Activated CD4-positive, alpha-beta T cell treated with anti-CD3 and anti-CD28 coated beads, Interleukin-2, amount 50 U/mL, for 4 hours (primary cell): ENCODE results near the gene MRAP2.
"Not testable (repeated sequence)": the region's sequence is repeated elsewhere in the genome, so short reads cannot be mapped to it uniquely, and the experiment has no call there.

Source experiments
- DNase-seq, 2 experiments: peaks; one replicate each; pipeline ENCODE4 v3.0.0-alpha.2; 2020

MRAP2 gene

DNA sequence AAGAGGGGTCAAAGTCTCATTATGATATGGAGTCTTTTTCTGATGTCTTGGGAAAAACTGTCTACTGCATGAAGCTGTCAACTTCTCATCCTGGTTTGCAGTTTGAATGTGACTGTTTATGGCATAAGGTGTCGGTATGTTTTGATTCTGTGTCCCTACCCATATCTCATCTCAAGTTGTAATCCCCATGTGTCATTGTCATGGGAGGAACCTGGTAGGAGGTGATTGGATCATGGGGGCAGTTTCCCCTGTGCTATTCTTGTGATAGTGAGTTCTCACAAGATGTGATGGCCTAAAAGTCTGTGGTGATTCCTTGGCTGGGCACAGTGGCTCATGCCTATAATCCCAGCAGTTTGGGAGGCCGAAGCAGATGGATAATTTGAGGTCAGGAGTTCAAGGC lies 47.6 kb downstream of the MRAP2 start:
- DNase-seq: no peak

DNA sequence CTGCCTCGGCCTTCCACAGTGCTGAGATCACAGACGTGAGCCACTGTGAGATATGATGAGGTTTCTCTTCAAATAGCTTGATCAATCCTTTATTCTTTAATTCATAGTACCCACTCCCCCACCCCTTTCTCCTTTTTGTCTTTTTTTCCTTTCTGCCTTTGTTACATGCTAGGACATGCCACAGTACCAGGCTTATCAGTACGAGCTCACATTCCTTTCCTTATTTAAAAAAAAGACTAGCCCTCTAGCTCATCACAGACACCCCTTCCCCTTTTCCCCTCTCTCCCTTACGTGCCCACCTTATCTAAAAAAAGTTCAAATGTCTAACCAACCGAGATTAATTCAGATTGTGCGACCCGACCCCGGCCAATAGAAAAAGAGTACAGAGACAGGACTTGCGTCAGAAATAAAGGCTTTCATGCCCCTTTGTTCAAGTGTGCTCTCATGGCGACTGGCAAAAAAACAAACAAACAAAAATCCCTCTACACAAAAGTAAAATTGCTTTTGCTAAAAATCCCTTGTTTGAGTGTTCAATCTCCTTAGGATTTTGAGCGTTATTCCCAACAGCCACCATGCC lies 49.2 kb downstream of the MRAP2 start:
- no peak for DNase-seq

DNA sequence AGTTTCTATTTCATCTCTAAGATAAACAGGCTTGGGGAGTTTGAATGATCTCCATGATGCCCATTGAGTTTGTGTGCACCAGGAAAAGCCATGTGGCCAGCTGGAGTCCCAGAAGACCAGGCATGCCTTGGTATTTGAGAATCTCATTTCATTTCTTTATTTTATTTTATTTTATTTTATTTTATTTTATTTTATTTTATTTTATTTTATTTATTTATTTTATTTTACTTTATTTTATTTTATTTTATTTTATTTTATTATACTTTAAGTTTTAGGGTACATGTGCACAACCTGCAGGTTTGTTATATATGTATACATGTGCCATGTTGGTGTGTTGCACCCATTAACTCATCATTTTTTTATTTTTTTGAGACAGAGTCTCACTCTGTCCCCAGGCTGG lies 51.1 kb downstream of the MRAP2 start:
- DNase-seq: not testable (repeated sequence)

DNA sequence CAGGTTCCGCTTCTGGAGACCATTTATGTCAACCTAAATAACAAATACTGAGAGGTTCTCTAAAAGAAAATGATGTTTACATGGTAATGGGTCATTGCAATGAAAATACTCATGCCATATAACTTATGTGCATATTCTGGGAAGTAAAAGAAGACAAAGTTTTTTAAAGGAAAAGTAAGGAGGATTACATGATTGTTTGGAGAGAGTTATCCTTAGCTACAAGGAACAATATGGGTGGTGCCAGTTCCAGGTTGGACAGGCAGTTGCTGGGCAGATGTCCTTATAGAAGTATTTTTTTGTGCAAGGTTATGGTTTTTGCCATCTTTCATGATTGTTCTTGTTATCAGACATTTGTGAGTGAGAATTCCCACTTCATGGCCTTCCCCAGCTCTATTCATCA lies 52.5 kb downstream of the MRAP2 start:
- DNase-seq: no peak

DNA sequence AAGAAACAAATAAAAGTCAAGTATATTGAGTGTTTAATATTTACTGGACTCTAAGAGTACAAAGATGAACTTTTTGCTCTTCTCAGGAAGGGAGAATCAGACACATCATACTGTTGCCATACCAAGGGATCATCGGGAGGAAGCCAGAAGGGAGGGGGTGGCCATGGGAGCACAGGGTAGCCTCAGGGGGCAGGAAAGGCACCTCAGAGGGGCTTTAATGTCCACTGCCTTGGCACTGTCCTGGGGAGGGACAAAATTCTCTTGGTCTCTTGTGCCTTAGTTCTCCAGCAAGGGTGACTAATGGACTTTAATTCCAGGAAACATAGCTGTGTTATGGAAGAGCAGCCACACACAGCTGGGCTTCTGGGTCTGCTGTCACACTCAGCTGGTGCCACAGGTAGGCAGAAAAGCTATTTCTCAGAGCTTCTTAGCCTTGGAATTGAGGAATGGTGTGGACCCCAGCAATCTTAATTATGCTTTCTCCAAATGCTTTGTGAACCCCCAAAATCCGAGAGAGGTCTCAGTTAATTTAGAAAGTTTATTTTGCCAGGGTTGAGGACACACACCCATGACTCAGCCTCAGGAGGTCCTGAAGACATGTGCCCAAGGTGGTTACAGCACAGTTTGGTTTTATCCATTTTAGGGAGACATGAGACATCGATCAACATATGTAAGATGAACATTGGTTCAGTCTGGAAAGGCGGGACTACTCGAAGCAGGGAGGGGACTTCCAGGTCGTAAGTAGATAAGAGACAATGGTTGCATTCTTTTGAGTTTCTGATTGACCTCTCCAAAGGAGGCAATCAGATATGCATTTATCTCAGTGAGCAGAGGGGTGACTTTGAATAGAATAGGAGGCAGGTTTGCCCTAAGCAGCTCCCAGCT lies 53.2 kb downstream of the MRAP2 start:
- no peak for DNase-seq

DNA sequence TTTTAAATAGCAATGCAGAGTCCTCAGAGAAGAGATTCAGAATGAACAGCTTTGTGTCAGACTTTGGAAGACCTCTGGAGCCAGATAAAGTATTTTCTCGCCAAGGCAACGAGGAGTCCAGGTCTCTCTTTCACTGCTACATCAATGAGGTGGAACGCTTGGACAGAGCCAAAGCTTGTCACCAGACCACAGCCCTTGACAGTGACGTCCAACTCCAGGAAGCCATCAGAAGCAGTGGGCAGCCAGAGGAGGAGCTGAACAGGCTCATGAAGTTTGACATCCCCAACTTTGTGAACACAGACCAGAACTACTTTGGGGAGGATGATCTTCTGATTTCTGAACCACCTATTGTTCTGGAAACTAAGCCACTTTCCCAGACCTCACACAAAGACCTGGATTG lies 55.5 kb downstream of the MRAP2 start:
- no peak for DNase-seq

DNA sequence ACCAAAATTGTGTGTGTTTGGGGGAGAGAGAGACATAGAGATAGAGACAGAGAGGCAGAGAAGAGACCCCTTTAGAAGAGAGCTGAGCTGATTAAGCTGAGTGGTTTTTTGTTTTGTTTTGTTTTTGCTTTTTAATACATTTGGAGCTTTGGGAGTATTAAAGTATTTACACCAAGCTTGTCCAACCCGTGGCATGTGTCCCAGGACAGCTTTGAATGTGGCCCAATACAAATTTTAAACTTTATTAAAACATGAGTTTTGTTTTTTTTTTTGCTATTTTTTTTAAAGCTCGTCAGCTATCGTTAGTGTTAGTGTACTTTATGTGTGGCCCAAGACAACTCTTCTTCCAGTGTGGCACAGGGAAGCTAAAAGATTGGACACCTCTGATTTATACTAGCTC lies 56.0 kb downstream of the MRAP2 start:
- DNase-seq: no peak

DNA sequence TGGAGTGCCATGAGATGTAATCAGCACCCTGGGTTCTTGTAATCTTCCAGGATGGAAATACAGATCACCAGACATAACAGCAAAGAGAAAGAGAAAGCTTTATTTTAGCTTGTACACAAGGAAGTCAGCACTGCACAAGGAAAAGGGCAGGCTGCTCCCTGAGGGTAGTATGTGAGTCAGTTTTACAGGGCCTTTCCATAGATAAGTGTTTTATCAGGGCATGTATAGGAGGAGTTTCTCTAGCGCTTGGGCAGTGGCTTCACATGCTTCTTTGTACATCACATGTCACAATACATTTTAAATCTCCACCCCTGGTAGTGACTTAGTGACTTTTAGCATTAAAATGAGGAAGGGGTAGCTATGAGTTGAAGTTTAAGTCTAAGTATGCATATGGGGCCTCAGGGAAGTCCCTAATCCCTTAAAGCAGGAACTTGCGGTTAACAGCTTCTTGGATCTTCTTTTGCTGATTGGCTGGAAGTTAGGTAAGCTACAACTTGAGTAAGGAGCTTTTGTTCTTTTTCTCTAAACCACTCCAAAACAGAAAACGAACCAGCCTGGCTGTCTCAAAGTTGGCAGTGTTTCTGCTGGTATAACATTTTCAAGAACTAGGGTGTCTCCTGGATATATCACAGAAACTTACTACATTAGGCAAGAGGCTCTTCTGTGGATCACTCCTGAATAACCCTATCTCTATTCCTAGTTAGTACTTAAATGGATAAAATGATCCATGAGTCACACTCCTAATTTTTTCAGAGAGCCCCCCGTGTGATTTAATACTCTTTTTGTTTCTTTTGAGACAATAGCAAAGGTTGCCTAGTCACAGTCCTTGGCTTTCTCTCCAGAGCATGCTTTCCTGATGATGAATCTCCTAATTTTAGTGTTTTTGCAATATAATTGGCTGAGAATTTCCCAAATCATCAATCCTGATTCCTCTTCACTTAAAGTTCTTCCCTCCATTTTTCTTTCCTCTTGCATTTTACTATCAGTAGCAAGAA lies 60.2 kb downstream of the MRAP2 start:
- no peak for DNase-seq

DNA sequence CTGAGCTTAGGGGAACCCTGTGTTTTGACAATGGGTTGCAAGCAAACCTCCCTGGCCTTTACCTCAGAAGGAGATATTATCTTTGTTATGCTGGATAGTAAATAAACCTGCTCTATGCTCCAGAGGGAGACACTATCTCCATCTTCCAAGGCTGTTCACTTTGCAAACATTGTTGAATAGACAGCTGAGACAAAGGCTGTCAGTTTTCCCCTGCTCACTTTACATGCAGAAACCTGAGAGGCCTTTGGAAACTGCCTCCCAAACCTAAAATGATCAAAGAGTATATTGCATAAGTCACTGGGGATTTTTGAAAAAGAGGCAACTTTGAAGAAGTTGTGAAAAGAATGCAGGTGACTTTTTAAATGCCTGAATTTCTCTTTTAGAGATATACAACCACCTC lies 61.6 kb downstream of the MRAP2 start:
- no peak for DNase-seq

DNA sequence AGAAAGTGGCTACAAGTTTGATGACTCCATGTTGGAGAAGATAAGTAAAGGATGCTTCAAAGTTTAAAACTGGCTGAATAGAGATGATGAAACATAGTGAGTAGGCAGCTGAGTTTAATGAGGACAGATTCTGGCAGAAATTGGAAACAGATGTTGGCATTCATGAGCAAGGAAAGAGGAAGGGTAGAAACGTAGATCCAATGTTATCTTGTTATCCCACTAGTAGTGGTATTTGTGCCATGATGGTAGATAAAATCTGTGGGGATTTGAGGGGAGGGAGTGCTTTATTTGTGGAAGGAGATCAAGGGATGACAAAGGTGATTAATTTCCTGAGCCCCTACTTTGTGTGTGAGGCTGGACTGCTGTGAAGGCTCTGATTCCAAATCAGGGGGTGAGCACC lies 69.5 kb downstream of the MRAP2 start:
- no peak for DNase-seq

DNA sequence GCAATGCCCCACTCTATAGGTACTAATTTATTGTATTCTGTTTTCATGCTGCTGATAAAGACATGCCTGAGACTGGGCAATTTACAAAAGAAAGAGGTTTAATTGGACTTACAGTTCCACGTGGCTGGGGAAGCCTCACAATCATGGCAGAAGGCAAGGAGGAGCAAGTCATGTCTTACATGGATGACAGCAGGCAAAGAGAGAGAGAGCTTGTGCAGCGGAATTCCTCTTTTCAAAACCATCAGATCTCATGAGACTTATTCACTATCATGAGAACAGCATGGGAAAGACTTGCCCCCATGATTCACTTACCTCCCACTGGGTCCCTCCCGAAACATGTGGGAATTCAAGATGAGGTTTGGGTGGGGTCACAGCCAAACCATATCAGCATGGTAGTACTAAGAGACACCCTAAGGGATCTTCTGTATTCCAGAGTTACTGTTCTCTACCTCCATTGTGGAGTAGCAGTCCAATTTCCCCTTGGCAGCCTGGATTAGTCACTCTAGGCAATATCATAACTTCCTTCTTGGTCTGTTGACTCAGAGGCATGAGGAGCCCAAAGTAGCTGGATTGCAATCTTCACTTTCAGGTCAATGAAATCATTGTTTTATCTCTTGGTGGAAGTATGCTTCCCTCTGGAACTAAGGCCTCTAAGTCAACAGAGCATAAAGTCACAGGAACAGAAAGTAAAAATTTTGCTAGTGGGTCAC lies 71.8 kb downstream of the MRAP2 start:
- DNase-seq: not testable (repeated sequence)

DNA sequence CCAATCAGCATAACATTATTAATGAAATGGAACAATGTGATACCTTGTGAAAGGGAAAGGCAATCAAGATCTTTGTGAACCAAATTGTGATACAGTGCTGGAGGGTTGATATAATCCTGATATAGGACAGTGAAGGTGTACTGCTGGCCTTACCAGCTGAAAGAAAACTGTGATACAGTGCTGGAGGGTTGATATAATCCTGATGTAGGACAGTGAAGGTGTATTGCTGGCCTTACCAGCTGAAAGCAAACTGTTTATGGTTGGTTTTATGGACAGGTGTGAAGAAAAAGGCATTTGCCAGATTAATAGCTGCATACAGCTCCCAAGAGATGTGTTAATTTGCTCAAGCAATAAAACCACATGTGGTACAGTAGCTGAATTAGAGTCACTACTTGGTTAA lies 73.9 kb downstream of the MRAP2 start:
- DNase-seq: no peak

DNA sequence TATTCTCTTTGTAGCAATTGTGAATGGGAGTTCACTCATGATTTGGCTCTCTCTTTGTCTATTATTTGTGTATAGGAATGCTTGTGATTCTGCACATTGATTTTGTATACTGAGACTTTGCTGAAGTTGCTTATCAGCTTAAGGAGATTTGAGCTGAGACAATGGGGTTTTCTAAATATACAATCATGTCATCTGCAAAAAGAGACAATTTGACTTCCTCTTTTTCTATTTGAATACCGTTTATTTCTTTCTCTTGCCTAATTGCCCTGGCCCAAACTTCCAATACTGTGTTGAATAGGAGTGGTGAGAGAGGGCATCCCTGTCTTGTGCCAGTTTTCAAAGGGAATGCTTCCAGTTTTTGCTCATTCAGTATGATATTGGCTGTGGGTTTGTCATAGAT lies 77.8 kb downstream of the MRAP2 start:
- DNase-seq: not testable (repeated sequence)

DNA sequence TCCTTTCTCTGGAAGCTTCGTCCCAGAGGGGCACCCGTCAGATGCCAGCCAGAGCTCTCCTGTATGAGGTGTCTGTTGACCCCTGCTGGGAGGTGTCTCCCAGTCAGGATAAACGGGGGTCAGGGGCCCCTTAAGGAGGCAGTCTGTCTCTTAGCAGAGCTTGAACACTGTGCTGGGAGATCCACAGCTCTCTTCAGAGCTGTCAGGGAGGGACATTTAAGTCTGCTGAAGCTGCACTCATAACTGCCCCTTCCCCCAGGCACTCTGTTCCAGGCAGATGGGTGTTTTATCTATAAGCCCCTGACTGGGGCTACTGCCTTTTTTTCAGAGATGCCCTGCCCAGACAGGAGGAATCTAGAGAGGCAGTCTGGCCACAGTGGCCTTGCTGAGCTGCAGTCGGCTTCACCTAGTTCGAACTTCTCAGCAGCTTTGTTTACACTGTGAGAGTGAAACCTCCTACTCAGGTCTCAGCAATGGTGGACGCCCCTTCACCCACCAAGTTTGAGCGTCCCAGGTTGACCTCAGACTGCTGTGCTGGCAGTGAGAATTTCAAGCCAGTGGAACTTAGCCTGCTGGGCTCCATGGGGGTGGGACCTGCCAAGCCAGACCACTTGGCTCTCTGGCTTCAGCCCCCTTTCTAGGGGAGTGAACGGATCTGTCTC lies 81.5 kb downstream of the MRAP2 start:
- not testable (repeated sequence) for DNase-seq

DNA sequence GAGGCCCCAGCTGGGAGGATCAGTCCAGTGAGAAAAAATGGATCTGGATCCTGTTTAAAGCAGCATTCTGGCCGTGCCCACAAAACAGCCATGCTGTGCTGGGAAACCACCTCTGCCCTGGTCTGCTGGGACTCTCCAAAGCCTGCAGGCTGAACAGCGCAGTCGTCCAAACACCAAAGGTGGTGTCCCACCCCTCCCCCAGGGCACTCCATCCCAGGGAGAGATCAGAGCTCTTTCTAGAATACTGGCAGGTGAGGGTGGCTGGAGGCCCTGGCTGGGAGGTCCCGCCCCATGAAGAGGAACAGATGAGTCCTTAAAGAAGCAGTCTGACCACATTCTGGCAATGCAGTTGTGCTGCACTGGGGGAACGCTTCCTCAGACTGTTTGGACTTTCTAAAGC lies 84.6 kb downstream of the MRAP2 start:
- DNase-seq: no peak

DNA sequence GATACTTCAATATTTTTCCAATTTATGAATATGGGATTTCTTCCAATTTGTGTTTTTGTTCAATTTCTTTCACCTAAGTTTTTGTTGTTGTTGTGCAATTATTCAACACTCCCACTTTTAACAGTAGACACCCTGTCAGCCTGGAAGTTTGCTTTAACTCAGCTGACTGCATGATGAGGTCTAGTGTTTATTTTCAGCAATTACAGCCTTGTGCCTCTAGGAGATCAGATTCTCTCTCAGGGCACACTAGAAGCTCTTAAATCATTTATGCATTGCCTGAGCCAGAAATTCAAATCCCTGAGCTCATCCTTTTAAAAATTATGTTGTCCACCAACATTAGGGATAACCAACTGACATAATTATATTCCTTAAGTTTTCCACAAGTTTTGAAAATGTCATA lies 85.7 kb downstream of the MRAP2 start:
- DNase-seq: no peak

DNA sequence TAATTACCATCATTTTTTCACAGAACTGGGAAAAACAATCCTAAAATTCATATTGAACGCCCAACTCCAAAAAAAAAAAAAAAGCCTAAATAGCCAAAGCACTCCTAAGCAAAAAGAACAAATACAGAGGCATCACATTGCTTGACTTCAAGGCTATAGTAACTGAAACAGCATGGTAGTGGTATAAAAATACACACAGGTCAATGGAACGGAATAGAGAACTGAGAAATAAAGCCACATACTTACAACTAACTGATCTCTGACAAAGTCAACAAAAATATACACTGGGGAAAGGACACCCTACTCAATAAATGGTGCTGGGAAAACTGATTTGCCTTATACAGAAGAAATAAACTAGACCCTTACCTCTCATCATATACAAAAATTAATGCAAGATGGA lies 89.6 kb downstream of the MRAP2 start:
- no peak for DNase-seq

DNA sequence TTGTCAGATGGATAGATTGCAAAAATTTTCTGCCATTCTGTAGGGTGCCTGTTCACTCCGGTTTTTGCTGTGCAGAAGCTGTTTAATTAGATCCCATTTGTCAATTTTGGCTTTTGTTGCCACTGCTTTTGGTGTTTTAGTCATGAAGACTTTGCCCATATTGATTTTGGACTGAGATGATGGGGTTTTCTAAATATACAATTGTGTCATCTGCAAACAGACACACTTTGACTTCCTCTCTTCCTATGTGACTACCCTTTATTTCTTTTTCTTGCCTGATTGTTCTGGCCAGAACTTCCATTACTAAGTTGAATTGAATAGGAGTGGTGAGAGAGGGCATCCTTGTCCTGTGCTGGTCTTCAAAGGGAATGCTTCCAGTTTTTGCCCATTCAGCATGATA lies 96.0 kb downstream of the MRAP2 start:
- DNase-seq: not testable (repeated sequence)

DNA sequence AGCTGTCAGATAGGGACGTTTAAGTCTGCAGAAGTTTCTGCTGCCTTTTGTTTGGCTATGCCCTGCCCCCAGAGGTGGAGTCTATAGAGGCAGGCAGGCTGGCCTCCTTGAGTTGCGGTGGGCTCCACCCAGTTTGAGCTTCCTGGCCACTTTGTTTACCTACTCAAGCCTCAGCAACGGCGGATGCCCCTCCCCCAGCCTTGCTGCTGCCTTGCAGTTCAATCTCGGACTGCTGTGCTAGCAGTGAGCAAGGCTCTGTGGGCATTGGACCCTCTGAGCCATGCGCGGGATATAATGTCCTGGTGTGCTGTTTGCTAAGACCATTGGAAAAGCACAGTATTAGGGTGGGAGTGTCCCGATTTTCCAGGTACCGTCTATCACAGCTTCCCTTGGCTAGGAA lies 99.8 kb downstream of the MRAP2 start:
- DNase-seq: not testable (repeated sequence)

DNA sequence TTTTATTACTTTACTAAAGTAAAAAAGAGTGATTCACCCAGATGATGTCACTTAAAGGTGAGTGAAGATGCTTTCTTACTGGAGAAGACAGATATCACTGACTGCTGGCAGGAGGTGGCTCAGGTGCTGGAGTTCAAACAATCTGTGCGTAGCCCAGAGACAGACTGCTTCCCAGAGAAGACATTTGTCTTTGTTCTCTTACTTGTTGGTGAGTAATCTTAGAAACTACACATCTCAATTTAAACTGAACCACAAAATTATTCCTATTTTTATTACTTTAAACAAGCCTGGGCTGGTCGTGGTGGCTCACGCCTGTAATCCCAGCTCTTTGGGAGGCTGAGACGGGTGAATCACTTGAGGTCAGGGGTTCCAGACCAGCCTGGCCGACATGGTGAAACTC lies 101.7 kb downstream of the MRAP2 start:
- DNase-seq: no peak

DNA sequence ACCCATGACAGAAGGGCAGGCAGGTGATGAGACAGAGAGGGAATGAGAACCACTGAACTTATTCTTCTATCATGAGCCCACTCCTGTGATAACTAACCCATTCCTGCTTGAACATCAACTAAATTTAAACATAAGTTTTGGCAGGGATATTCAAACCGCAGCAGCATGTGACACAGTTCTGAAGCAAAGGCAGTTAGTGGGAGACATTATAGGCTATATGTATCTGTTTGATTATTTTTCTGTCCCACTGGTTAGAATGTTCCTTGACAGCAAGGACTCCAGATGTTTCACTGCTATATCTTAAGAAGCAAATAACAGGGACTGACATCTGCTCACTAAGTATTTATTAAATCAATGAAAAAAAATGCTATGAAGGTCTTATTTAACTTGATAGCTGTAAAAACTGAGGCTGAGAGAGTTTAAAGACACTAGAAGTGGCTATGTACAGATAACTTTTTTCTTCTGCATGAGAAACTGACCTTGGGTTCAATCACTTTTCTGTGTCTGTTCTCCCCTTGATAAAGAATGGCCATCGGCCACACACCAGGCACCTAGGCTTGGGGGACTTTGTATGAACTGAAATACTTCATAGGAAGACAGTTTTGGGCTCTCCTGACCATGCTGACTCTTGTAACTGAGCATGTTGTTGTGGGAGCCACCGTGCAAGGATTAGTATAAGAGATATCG lies 102.9 kb downstream of the MRAP2 start:
- DNase-seq: no peak

DNA sequence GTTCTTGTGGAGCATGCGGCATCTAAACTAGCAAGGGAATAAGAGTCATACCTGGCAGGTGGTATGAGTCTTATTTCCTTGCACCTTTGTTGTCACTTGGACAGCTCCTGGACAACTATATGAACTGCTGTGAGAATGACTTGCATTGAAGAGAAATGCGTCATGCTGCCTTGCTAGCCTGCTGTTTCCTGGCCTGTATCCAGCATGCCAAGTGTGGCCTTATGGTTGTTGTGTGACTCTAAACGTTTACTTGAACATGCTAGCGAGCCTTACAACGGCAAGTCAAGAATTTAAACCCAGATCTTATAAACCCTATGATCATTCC lies 103.4 kb downstream of the MRAP2 start:
- DNase-seq: no peak
